H9 (cell line): ENCODE measurements around the gene ZDHHC1. TPM values are rescaled to one million over a fixed set of nuclear protein-coding genes. Genes with fewer than 3 reads are reported as not detected.
"Not testable (repeated sequence)": the region's sequence is repeated elsewhere in the genome, so short reads cannot be mapped to it uniquely, and the experiment has no call there.

Experiments used
- DNase-seq: peaks from one replicate; pipeline ENCODE4 v3.0.0-alpha.2; 2017
- H2AFZ ChIP-seq: one replicate; pipeline ENCODE4 v1.6.1; 2013; ENCODE audit warnings: mild to moderate bottlenecking, low read length, control low read depth, moderate library complexity
- H2AK5ac ChIP-seq: 2 replicates; pipeline ENCODE4 v1.6.1; 2013; ENCODE audit warnings: low read length, control low read depth, mixed read lengths; ENCODE audit not compliant: insufficient read length
- H2BK120ac ChIP-seq: one replicate; pipeline ENCODE4 v1.6.1; 2013; ENCODE audit warnings: low read depth, mild to moderate bottlenecking, low read length, control low read depth, inconsistent platforms; ENCODE audit not compliant: poor library complexity, severe bottlenecking
- H2BK12ac ChIP-seq: 2 replicates; pipeline ENCODE4 v1.6.1; 2013; ENCODE audit warnings: low read length, control low read depth, mixed read lengths, low read depth; ENCODE audit not compliant: insufficient read length
- H2BK15ac ChIP-seq: 2 replicates; pipeline ENCODE4 v1.6.1; 2013; ENCODE audit warnings: low read depth, low read length, control low read depth
- H2BK20ac ChIP-seq: one replicate; pipeline ENCODE4 v1.6.1; 2013; ENCODE audit warnings: low read depth, mild to moderate bottlenecking, low read length, control low read depth, inconsistent platforms; ENCODE audit not compliant: poor library complexity, severe bottlenecking
- H2BK5ac ChIP-seq: 2 replicates; pipeline ENCODE4 v1.6.1; 2013; ENCODE audit warnings: low read length, control low read depth, mixed read lengths; ENCODE audit not compliant: insufficient read length
- H3K14ac ChIP-seq: 2 replicates; pipeline ENCODE4 v1.6.1; 2013; ENCODE audit warnings: low read length, control low read depth; ENCODE audit not compliant: insufficient read depth
- H3K18ac ChIP-seq: 2 replicates; pipeline ENCODE4 v1.6.1; 2013; ENCODE audit warnings: low read depth, mild to moderate bottlenecking, mixed read lengths, low read length, control low read depth; ENCODE audit not compliant: insufficient read length
- H3K23ac ChIP-seq: 2 replicates; pipeline ENCODE4 v1.6.1; 2013; ENCODE audit warnings: low read length, control low read depth, mixed read lengths, low read depth; ENCODE audit not compliant: insufficient read length
- H3K23me2 ChIP-seq: 2 replicates; pipeline ENCODE4 v1.6.1; 2013; ENCODE audit warnings: low read depth, mild to moderate bottlenecking, mixed read lengths, low read length, control low read depth; ENCODE audit not compliant: insufficient read length, poor library complexity, severe bottlenecking
- H3K27ac ChIP-seq: 2 replicates; pipeline ENCODE4 v1.5.1; 2013; ENCODE audit warnings: low read length, control low read depth, mixed read lengths, low read depth; ENCODE audit not compliant: insufficient read length
- H3K27me3 ChIP-seq: 2 replicates; pipeline ENCODE4 v1.6.1; 2013; ENCODE audit warnings: low read length, control low read depth, inconsistent platforms; ENCODE audit not compliant: insufficient read depth
- H3K4ac ChIP-seq: 2 replicates; pipeline ENCODE4 v1.6.1; 2013; ENCODE audit warnings: low read depth, mild to moderate bottlenecking, control low read depth, inconsistent platforms, low read length, moderate library complexity
- H3K4me1 ChIP-seq: 2 replicates; pipeline ENCODE4 v1.6.1; 2013; ENCODE audit warnings: low read length, control low read depth, inconsistent platforms; ENCODE audit not compliant: insufficient read depth
- H3K4me2 ChIP-seq: 2 replicates; pipeline ENCODE4 v1.6.1; 2013; ENCODE audit warnings: low read length, control low read depth, mixed read lengths; ENCODE audit not compliant: insufficient read length, insufficient read depth
- H3K56ac ChIP-seq: 2 replicates; pipeline ENCODE4 v1.6.1; 2013; ENCODE audit warnings: low read depth, mild to moderate bottlenecking, mixed read lengths, low read length, control low read depth; ENCODE audit not compliant: insufficient read length
- H3K79me1 ChIP-seq: 2 replicates; pipeline ENCODE4 v1.6.1; 2013; ENCODE audit warnings: low read depth, mild to moderate bottlenecking, moderate library complexity, low read length, control low read depth, inconsistent platforms; ENCODE audit not compliant: insufficient read depth, poor library complexity, severe bottlenecking
- H3K79me2 ChIP-seq: 2 replicates; pipeline ENCODE4 v1.6.1; 2013; ENCODE audit warnings: low read length, control low read depth, inconsistent platforms; ENCODE audit not compliant: insufficient read depth
- H3K9ac ChIP-seq: 2 replicates; pipeline ENCODE4 v1.6.1; 2013; ENCODE audit warnings: low read length, control low read depth, mixed read lengths; ENCODE audit not compliant: insufficient read length; ENCODE audit errors: extremely low read depth
- H3K9me3 ChIP-seq: one replicate; pipeline ENCODE4 v1.6.1; 2013; ENCODE audit warnings: low read depth, low read length, inconsistent platforms; ENCODE audit not compliant: control insufficient read depth
- H3T11ph ChIP-seq: one replicate; pipeline ENCODE4 v1.6.1; 2013; ENCODE audit warnings: mild to moderate bottlenecking, low read length, control low read depth, inconsistent platforms
- H4K20me1 ChIP-seq: one replicate; pipeline ENCODE4 v1.6.1; 2013; ENCODE audit not compliant: control insufficient read depth, insufficient read length, insufficient read depth
- H4K5ac ChIP-seq: 2 replicates; pipeline ENCODE4 v1.6.1; 2013; ENCODE audit warnings: low read depth, mild to moderate bottlenecking, mixed read lengths, low read length, control low read depth; ENCODE audit not compliant: insufficient read length
- H4K8ac ChIP-seq: replicated peaks from 2 replicates; pipeline ENCODE4 v1.6.1; 2013; ENCODE audit warnings: low read length, control low read depth, mixed read lengths, low read depth; ENCODE audit not compliant: insufficient read length
- H4K91ac ChIP-seq: 2 replicates; pipeline ENCODE4 v1.6.1; 2013; ENCODE audit warnings: low read depth, mild to moderate bottlenecking, moderate library complexity, mixed read lengths, low read length, control low read depth; ENCODE audit not compliant: insufficient read length
- H3K27ac Mint-ChIP-seq, 3 experiments: 2 replicates in 2 of 3; 3 replicates in 1 of 3; pipeline ENCODE4 v1.8.0; 2020 to 2021; ENCODE audit warnings: mixed read lengths in 3 of 3, mild to moderate bottlenecking in 1 of 3, moderate library complexity in 1 of 3
- H3K27me3 Mint-ChIP-seq: 2 replicates; pipeline ENCODE4 v1.8.0; 2021; ENCODE audit warnings: low read depth, mild to moderate bottlenecking, moderate library complexity, mixed read lengths
- H3K36me3 Mint-ChIP-seq, 3 experiments: 2 replicates in 2 of 3; 3 replicates in 1 of 3; pipeline ENCODE4 v1.8.0; 2020 to 2021; ENCODE audit warnings: low read depth in 3 of 3, mixed read lengths in 3 of 3; ENCODE audit not compliant: insufficient read depth in 1 of 3
- H3K4me1 Mint-ChIP-seq, 2 experiments: 2 replicates each; pipeline ENCODE4 v1.8.0; 2020; ENCODE audit warnings: mixed read lengths in 2 of 2
- H3K4me3 Mint-ChIP-seq, 2 experiments: 2 replicates in 1 of 2; 3 replicates in 1 of 2; pipeline ENCODE4 v1.8.0; 2020 to 2021; ENCODE audit warnings: mild to moderate bottlenecking in 2 of 2, mixed read lengths in 2 of 2, moderate library complexity in 1 of 2
- H3K9me3 Mint-ChIP-seq, 2 experiments: 2 replicates in 1 of 2; 3 replicates in 1 of 2; pipeline ENCODE4 v1.8.0; 2020; ENCODE audit warnings: mild to moderate bottlenecking in 2 of 2, mixed read lengths in 2 of 2, moderate library complexity in 1 of 2
- WGBS: extraction: QIAGEN DNeasy Blood & Tissue Kit; methylation state at CpG from one replicate; pipeline ENCODE4 v1.1.7; 2013; ENCODE audit warnings: missing lambda C conversion rate, low lambda C conversion rate, mixed read lengths; ENCODE audit not compliant: insufficient read length; ENCODE audit errors: extremely low coverage; 5-methylcytosine and 5-hydroxymethylcytosine counted together
- total RNA-seq: library from RNA; stranded (reverse); gene quantifications from 2 replicates; pipeline ENCODE4 v1.2.1, GENCODE V29; 2021
- TF ChIP-seq, protein P1 (sequence below): fragments of 200-600 bp; sonication (generic); conservative IDR thresholded peaks from 3 replicates; pipeline ENCODE4 v1.8.0; 2021; ENCODE audit warnings: antibody characterized with exemption, mild to moderate bottlenecking

Gene ZDHHC1
- total RNA-seq, 1 experiment from 2014 or later: 3.7 TPM

- Histone ChIP-seq H4K8ac (no peak overlapping the region), H3K4me1 (no peaks in the 10 kb centered on the region), H3K4ac (no peak overlapping the region), H2BK5ac (no peak overlapping the region), H2BK20ac (no peak overlapping the region), H2BK15ac (no peak overlapping the region), H3K56ac (no peak overlapping the region), H3K23me2 (no peaks in the 10 kb centered on the region), H2BK120ac (no peak overlapping the region), H3K9me3 (no peaks in the 10 kb centered on the region), H4K20me1 (no peaks in the 10 kb centered on the region), H3K18ac (no peak overlapping the region), H3K27ac (no peak overlapping the region), H3K14ac (no peak overlapping the region), H3K23ac (no peak overlapping the region), H3T11ph (no peak overlapping the region), H4K5ac (no peak overlapping the region), H3K27me3 (no peaks in the 10 kb centered on the region), H2AK5ac (no peak overlapping the region), H2BK12ac (no peak overlapping the region), H3K79me2 (no peaks in the 10 kb centered on the region), H4K91ac (no peak overlapping the region), H3K79me1 (no peaks in the 10 kb centered on the region), H3K4me2 (no peak overlapping the region), H3K9ac (no peak overlapping the region), H2AFZ (no peak overlapping the region)
- no peaks in the 10 kb centered on the region for H3K9me3 Mint-ChIP-seq
- H3K27ac Mint-ChIP-seq: no peak overlapping the region
- peaks cover 26% of the 10 kb centered on the region for H3K27me3 Mint-ChIP-seq
- H3K36me3 Mint-ChIP-seq: no peaks in the 10 kb centered on the region
- TF ChIP-seq, protein P1, sequence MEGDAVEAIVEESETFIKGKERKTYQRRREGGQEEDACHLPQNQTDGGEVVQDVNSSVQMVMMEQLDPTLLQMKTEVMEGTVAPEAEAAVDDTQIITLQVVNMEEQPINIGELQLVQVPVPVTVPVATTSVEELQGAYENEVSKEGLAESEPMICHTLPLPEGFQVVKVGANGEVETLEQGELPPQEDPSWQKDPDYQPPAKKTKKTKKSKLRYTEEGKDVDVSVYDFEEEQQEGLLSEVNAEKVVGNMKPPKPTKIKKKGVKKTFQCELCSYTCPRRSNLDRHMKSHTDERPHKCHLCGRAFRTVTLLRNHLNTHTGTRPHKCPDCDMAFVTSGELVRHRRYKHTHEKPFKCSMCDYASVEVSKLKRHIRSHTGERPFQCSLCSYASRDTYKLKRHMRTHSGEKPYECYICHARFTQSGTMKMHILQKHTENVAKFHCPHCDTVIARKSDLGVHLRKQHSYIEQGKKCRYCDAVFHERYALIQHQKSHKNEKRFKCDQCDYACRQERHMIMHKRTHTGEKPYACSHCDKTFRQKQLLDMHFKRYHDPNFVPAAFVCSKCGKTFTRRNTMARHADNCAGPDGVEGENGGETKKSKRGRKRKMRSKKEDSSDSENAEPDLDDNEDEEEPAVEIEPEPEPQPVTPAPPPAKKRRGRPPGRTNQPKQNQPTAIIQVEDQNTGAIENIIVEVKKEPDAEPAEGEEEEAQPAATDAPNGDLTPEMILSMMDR: no peak
- 0 out of 4 replicates have a peak, but pooled peaks cover 0 to 3% of the 10 kb centered on the region in 2 experiments for H3K4me1 Mint-ChIP-seq
- no CpG with 5 or more reads among the region's 1 CpG for WGBS
- H3K4me3 Mint-ChIP-seq: no peak overlapping the region
- DNase-seq: no peak
Measured at GRCh38 chr16:67378642-67379041, 37.6 kb downstream of the ZDHHC1 start.

- H4K91ac ChIP-seq, H3K9me3 ChIP-seq, H3K4me2 ChIP-seq, H2BK15ac ChIP-seq, H3K56ac ChIP-seq, H3K27ac ChIP-seq, H3K23ac ChIP-seq, H3K4me1 Mint-ChIP-seq, H3K4ac ChIP-seq, H3K14ac ChIP-seq, H4K20me1 ChIP-seq, H3K4me1 ChIP-seq, H2AK5ac ChIP-seq, H4K8ac ChIP-seq, H2BK20ac ChIP-seq, H2BK5ac ChIP-seq, H3K23me2 ChIP-seq, H3K18ac ChIP-seq, H3T11ph ChIP-seq, DNase-seq, H2BK12ac ChIP-seq, H3K79me2 ChIP-seq, H2AFZ ChIP-seq, H3K9me3 Mint-ChIP-seq, H3K4me3 Mint-ChIP-seq, H4K5ac ChIP-seq, H3K27me3 ChIP-seq, H3K9ac ChIP-seq, H3K27ac Mint-ChIP-seq, H2BK120ac ChIP-seq, H3K36me3 Mint-ChIP-seq, H3K79me1 ChIP-seq: not testable (repeated sequence)
- WGBS: no CpG with 5 or more reads among the region's 11 CpGs
- H3K27me3 Mint-ChIP-seq: peaks cover 17% of the 10 kb centered on the region
Measured at GRCh38 chr16:67376012-67376411, 40.3 kb downstream of the ZDHHC1 start.
